ENCODE measurements around the gene FARSA.
"Not testable (repeated sequence)": the region's sequence is repeated elsewhere in the genome, so short reads cannot be mapped to it uniquely, and the experiment has no call there.

The FARSA gene

GRCh38 chr19:12933287-12934072 is at the start of gene FARSA:
FARSA (minus strand) TSS chr19:12933711; CDS start chr19:12933696, 15 bp downstream.
- DNase-seq, result peak; percentile 84 to 87

GRCh38 chr19:12983091-12983490 is 49.6 kb upstream of the FARSA start:
- no peak for DNase-seq

- no peak for DNase-seq
These were observed 49.1 kb upstream of the FARSA start for GRCh38 chr19:12982648-12983047.

- DNase-seq, result no peak
These were observed 46.5 kb upstream of the FARSA start for GRCh38 chr19:12979974-12980373.

- DNase-seq, result not testable (repeated sequence)
These were observed 42.6 kb upstream of the FARSA start for GRCh38 chr19:12976109-12976508.

- DNase-seq, result no peak
These were observed 41.8 kb upstream of the FARSA start for GRCh38 chr19:12975221-12975741.

- no peak for DNase-seq
These were observed 41.0 kb upstream of the FARSA start for GRCh38 chr19:12974301-12975220.

GRCh38 chr19:12973236-12973635 is 39.7 kb upstream of the FARSA start:
- DNase-seq, result no peak

- DNase-seq, result no peak
These were observed 36.7 kb upstream of the FARSA start for GRCh38 chr19:12970070-12970820.

- DNase-seq, result no peak
These were observed 35.9 kb upstream of the FARSA start, which contains the start of gene DAND5 for GRCh38 chr19:12969292-12969988. DAND5 (plus strand) TSS chr19:12969576; CDS start chr19:12969661, 85 bp downstream.

- no peak for DNase-seq
These were observed 34.4 kb upstream of the FARSA start for GRCh38 chr19:12967907-12968306.

GRCh38 chr19:12965812-12966135 is 32.3 kb upstream of the FARSA start:
- no peak for DNase-seq

GRCh38 chr19:12965017-12965811 is 31.7 kb upstream of the FARSA start:
- DNase-seq, result peak; percentile 77 to 80

- DNase-seq, result no peak
These were observed 26.0 kb upstream of the FARSA start for GRCh38 chr19:12959481-12959880.

- not testable (repeated sequence) for DNase-seq
These were observed 24.0 kb upstream of the FARSA start for GRCh38 chr19:12957389-12957952.

GRCh38 chr19:12956446-12957388 is 23.2 kb upstream of the FARSA start, which contains the start of gene GADD45GIP1:
GADD45GIP1 (minus strand) TSS chr19:12957223; CDS start chr19:12957212, 11 bp downstream.
- peak; percentile 79 to 80 for DNase-seq

GRCh38 chr19:12955996-12956395 is 22.5 kb upstream of the FARSA start:
- DNase-seq, result no peak

- not testable (repeated sequence) for DNase-seq
These were observed 22.1 kb upstream of the FARSA start for GRCh38 chr19:12955575-12955974.

GRCh38 chr19:12954612-12954962 is 21.1 kb upstream of the FARSA start:
- DNase-seq, result no peak
